IMR-90 (cell line): Measurements from ENCODE around the gene RNU2-63P. TPM values are rescaled to one million over a fixed set of nuclear protein-coding genes. Genes with fewer than 3 reads are reported as not detected.

ENCODE experiments used
- ATAC-seq: fragments of 200-7000 bp; cut with Tn5 transposase; 2 replicates; pipeline ENCODE4 v1.9.1; 2020; ENCODE audit warnings: low read depth, mild to moderate bottlenecking, moderate library complexity
- BruUV-seq: library from RNA; stranded (reverse); fragments of 400-500 nt; replicated peaks from 2 replicates; lab custom pipeline; 2021; lab: Mats Ljungman, UMichigan
- CTCF ChIA-PET: fragments of 300-600 bp; formaldehyde crosslinking; extraction: SDS; loops from one replicate; lab custom pipeline; 2021; ENCODE audit warnings: antibody characterized with exemption; lab: Yijun Ruan, JAX
- POLR2A ChIA-PET: fragments of 300-600 bp; sonication (Branson Sonifier 250); formaldehyde crosslinking; loops from one replicate; lab custom pipeline; 2022; ENCODE audit warnings: antibody characterized with exemption; ENCODE audit not compliant: unreplicated experiment; lab: Charles Lee
- DNase-seq: peaks from one replicate; pipeline ENCODE4 v3.0.0; 2013
- H2AFZ ChIP-seq: replicated peaks from 2 replicates; pipeline ENCODE3; 2013; ENCODE audit warnings: low read length, mild to moderate bottlenecking; ENCODE audit not compliant: poor library complexity
- H2AK5ac ChIP-seq: 2 replicates; pipeline ENCODE4 v1.6.1; 2013; ENCODE audit warnings: low read depth, low read length, inconsistent platforms
- H2AK9ac ChIP-seq: replicated peaks from 2 replicates; pipeline ENCODE3; 2013; ENCODE audit warnings: mild to moderate bottlenecking, low read depth, low read length, moderate library complexity; ENCODE audit not compliant: poor library complexity
- H2BK120ac ChIP-seq: 2 replicates; pipeline ENCODE4 v1.6.1; 2013; ENCODE audit warnings: low read depth, low read length, inconsistent platforms
- H2BK15ac ChIP-seq: 3 replicates; pipeline ENCODE4 v1.6.1; 2013; ENCODE audit warnings: low read depth, low read length, inconsistent platforms
- H2BK20ac ChIP-seq: 2 replicates; pipeline ENCODE4 v1.6.1; 2013; ENCODE audit warnings: low read depth, mild to moderate bottlenecking, inconsistent platforms, low read length, moderate library complexity
- H2BK5ac ChIP-seq: 2 replicates; pipeline ENCODE4 v1.6.1; 2013; ENCODE audit warnings: mild to moderate bottlenecking, low read depth, low read length, inconsistent platforms; ENCODE audit not compliant: poor library complexity, severe bottlenecking
- H3K14ac ChIP-seq: replicated peaks from 2 replicates; pipeline ENCODE4 v1.6.1; 2013; ENCODE audit warnings: low read depth, low read length, inconsistent platforms
- H3K18ac ChIP-seq: 2 replicates; pipeline ENCODE4 v1.6.1; 2013; ENCODE audit warnings: low read depth, low read length, control low read depth
- H3K23ac ChIP-seq: 2 replicates; pipeline ENCODE4 v1.6.1; 2013; ENCODE audit warnings: low read depth, low read length, inconsistent platforms
- H3K27ac ChIP-seq: 2 replicates; pipeline ENCODE4 v1.5.1; 2013; ENCODE audit warnings: mild to moderate bottlenecking, control low read depth, low read length; ENCODE audit not compliant: insufficient read depth
- H3K27me3 ChIP-seq: 2 replicates; pipeline ENCODE4 v1.6.1; 2013; ENCODE audit warnings: low read length; ENCODE audit not compliant: control insufficient read depth, insufficient read depth
- H3K36me3 ChIP-seq: 2 replicates; pipeline ENCODE4 v1.6.1; 2013; ENCODE audit warnings: low read length, mixed read lengths; ENCODE audit not compliant: control insufficient read depth, insufficient read depth
- H3K4ac ChIP-seq: 2 replicates; pipeline ENCODE4 v1.6.1; 2013; ENCODE audit warnings: low read depth, low read length, inconsistent platforms
- H3K4me1 ChIP-seq: 2 replicates; pipeline ENCODE4 v1.6.1; 2013; ENCODE audit warnings: low read length, mixed read lengths; ENCODE audit not compliant: control insufficient read depth, insufficient read depth
- H3K4me2 ChIP-seq: 2 replicates; pipeline ENCODE4 v1.6.1; 2013; ENCODE audit warnings: low read depth, mild to moderate bottlenecking, control low read depth, low read length, moderate library complexity
- H3K4me3 ChIP-seq: 2 replicates; pipeline ENCODE4 v1.5.1; 2013; ENCODE audit warnings: low read depth, mild to moderate bottlenecking, control low read depth, low read length, moderate library complexity; ENCODE audit not compliant: insufficient read depth
- H3K56ac ChIP-seq: 2 replicates; pipeline ENCODE4 v1.6.1; 2013; ENCODE audit warnings: low read length, inconsistent platforms; ENCODE audit not compliant: insufficient read depth; ENCODE audit errors: extremely low read depth
- H3K79me1 ChIP-seq, 2 experiments: 2 replicates each; pipeline ENCODE4 v1.6.1; 2013; ENCODE audit warnings: low read length in 2 of 2, inconsistent platforms in 1 of 2, low read depth in 1 of 2
- H3K9ac ChIP-seq: 2 replicates; pipeline ENCODE4 v1.6.1; 2013; ENCODE audit warnings: low read depth, low read length, control low read depth
- H3K9me1 ChIP-seq: 2 replicates; pipeline ENCODE4 v1.6.1; 2013; ENCODE audit warnings: low read length, inconsistent platforms; ENCODE audit not compliant: insufficient read depth
- H3K9me3 ChIP-seq: 2 replicates; pipeline ENCODE4 v1.6.1; 2013; ENCODE audit warnings: low read length; ENCODE audit not compliant: control insufficient read depth, insufficient read depth
- H4K20me1 ChIP-seq: 2 replicates; pipeline ENCODE4 v1.6.1; 2013; ENCODE audit warnings: low read length, inconsistent platforms; ENCODE audit not compliant: insufficient read depth
- H4K5ac ChIP-seq: 2 replicates; pipeline ENCODE4 v1.6.1; 2013; ENCODE audit warnings: mild to moderate bottlenecking, low read depth, low read length, control low read depth
- H4K8ac ChIP-seq, 2 experiments: 2 replicates each; pipeline ENCODE4 v1.6.1; 2013; ENCODE audit warnings: low read depth in 2 of 2, low read length in 2 of 2, control low read depth in 1 of 2, inconsistent platforms in 1 of 2
- H4K91ac ChIP-seq: 2 replicates; pipeline ENCODE4 v1.6.1; 2013; ENCODE audit warnings: low read depth, low read length, inconsistent platforms; ENCODE audit not compliant: insufficient read depth
- CEBPB ChIP-seq: IDR thresholded peaks from 2 replicates; pipeline ENCODE4 v1.6.1; 2012; ENCODE audit warnings: low read depth, low read length, improper control_type of control experiment
- CHD1 ChIP-seq: IDR thresholded peaks from 2 replicates; pipeline ENCODE4 v1.6.1; 2012; ENCODE audit warnings: low read depth, low read length, improper control_type of control experiment
- CTCF ChIP-seq: conservative IDR thresholded peaks from 2 replicates; pipeline ENCODE4 v1.5.1; 2012; ENCODE audit warnings: mild to moderate bottlenecking, low read depth, low read length, improper control_type of control experiment
- ELK1 ChIP-seq: fragments of 150-350 bp; IDR thresholded peaks from 2 replicates; pipeline ENCODE4 v1.6.1; 2016; ENCODE audit warnings: low read depth, mild to moderate bottlenecking, low read length, moderate library complexity, borderline replicate concordance
- FOS ChIP-seq: fragments of 150-350 bp; IDR thresholded peaks from 2 replicates; pipeline ENCODE4 v1.6.1; 2016; ENCODE audit warnings: low read depth, low read length
- MAFK ChIP-seq: IDR thresholded peaks from 2 replicates; pipeline ENCODE4 v1.6.1; 2012; ENCODE audit warnings: low read depth, low read length, improper control_type of control experiment
- MAZ ChIP-seq: IDR thresholded peaks from 2 replicates; pipeline ENCODE4 v1.6.1; 2012; ENCODE audit warnings: low read depth, mild to moderate bottlenecking, low read length, improper control_type of control experiment, moderate library complexity, borderline replicate concordance
- MXI1 ChIP-seq: IDR thresholded peaks from 2 replicates; pipeline ENCODE4 v1.6.1; 2012; ENCODE audit warnings: low read depth, mild to moderate bottlenecking, low read length, moderate library complexity, borderline replicate concordance
- NFE2L2 ChIP-seq: fragments of 150-350 bp; IDR thresholded peaks from 2 replicates; pipeline ENCODE4 v1.6.1; 2016; ENCODE audit warnings: low read depth, mild to moderate bottlenecking, low read length
- RCOR1 ChIP-seq: IDR thresholded peaks from 2 replicates; pipeline ENCODE4 v1.6.1; 2012; ENCODE audit warnings: mild to moderate bottlenecking, low read length, improper control_type of control experiment; ENCODE audit not compliant: insufficient replicate concordance
- RFX5 ChIP-seq: IDR thresholded peaks from 2 replicates; pipeline ENCODE4 v1.8.0; 2012; ENCODE audit warnings: low read depth, mild to moderate bottlenecking, low read length, moderate library complexity
- WGBS, 2 experiments: methylation state at CpG; one replicate each; pipeline versions ENCODE4 v1.1.5 to v1.1.7; 2013; ENCODE audit warnings: missing lambda C conversion rate in 2 of 2; ENCODE audit not compliant: insufficient read length in 1 of 2; ENCODE audit errors: extremely low coverage in 2 of 2; 5-methylcytosine and 5-hydroxymethylcytosine counted together
- dilution Hi-C: fragments of 300-500 bp; cut with HindIII; formaldehyde crosslinking; loops from one replicate; pipeline ENCODE4 v1.14.3; 2018; ENCODE audit warnings: low sequenced_read_pairs; ENCODE audit not compliant: unreplicated experiment
- in situ Hi-C: fragments of 300-500 bp; cut with MboI; formaldehyde crosslinking; loops from 3 replicates; pipeline ENCODE4 v1.14.3; 2019; ENCODE audit warnings: low sequenced_read_pairs, inconsistent platforms, mixed read lengths
- intact Hi-C: fragments of 100-400 bp; cut with micrococcal nuclease; formaldehyde crosslinking; loops from 2 replicates; pipeline ENCODE4 v1.10.0; 2022
- polyA plus RNA-seq, 3 experiments: library from polyadenylated mRNA; depleted of rRNA; stranded (reverse); fragments of >200 nt; gene quantifications; 2 replicates each; pipeline ENCODE4 v1.2.3, GENCODE V29; 2012; ENCODE audit warnings: low replicate concordance in 1 of 3
- total RNA-seq: library from RNA; depleted of rRNA; stranded (reverse); fragments of >200 nt; gene quantifications from 2 replicates; pipeline ENCODE4 v1.2.3, GENCODE V29; 2012

The RNU2-63P gene
- total and polyA plus RNA-seq, 2 of the 4 experiments (the other 2 are of a cell fraction), result under 0.01 TPM; not detected in 1

- intact Hi-C loops (no loop called here), dilution Hi-C loops (no loop called here), in situ Hi-C loops (no loop called here)
- Histone ChIP-seq H3K4me3 (no peak overlapping the region), H3K79me1 (peaks cover 26 to 55% of the 10 kb centered on the region in 2 experiments), H3K56ac (no peak overlapping the region), H2AFZ (no peak overlapping the region), H4K91ac (no peak overlapping the region), H3K23ac (no peak overlapping the region), H3K9me3 (no peaks in the 10 kb centered on the region), H2BK5ac (no peak overlapping the region), H2BK120ac (no peak overlapping the region), H3K4ac (no peak overlapping the region), H4K5ac (no peak overlapping the region), H2AK9ac (no peak overlapping the region), H4K20me1 (peaks cover 17% of the 10 kb centered on the region; the same call in 1 of the 2 replicates), H3K36me3 (peaks cover 13% of the 10 kb centered on the region), H2BK15ac (no peak overlapping the region), H4K8ac (no peak overlapping the region), H3K4me2 (no peak overlapping the region), H3K4me1 (no peaks in the 10 kb centered on the region), H2BK20ac (no peak overlapping the region), H3K27ac (no peak overlapping the region), H3K9me1 (no peaks in the 10 kb centered on the region), H3K18ac (no peak overlapping the region), H3K14ac (no peak overlapping the region), H3K9ac (no peak overlapping the region), H3K27me3 (no peaks in the 10 kb centered on the region), H2AK5ac (no peak overlapping the region)
- no TSS peak for BruUV-seq
- DNase-seq, result no peak
- no peak for TF ChIP-seq RFX5
- TF ChIP-seq CHD1, result no peak
- TF ChIP-seq CEBPB, result no peak
- no peak for TF ChIP-seq CTCF
- no peak for TF ChIP-seq RCOR1
- TF ChIP-seq ELK1, result no peak
- TF ChIP-seq FOS, result no peak
- TF ChIP-seq NFE2L2, result no peak
- TF ChIP-seq MAFK, result no peak
- TF ChIP-seq MXI1, result no peak
- TF ChIP-seq MAZ, result no peak
- CTCF ChIA-PET, result interaction anchor here (1.2 kb wide), 1 partner anchor 12 kb away, joined by 3 read pairs; no protein-coding TSS in a partner anchor
- ATAC-seq, result no peak
- no CpG with 5 or more reads among the region's 3 CpGs for WGBS, 2 experiments
- POLR2A ChIA-PET, result interaction anchor here (0.6 kb wide), 1 partner anchor 598 kb away, joined by 3 read pairs; no protein-coding TSS in a partner anchor
Observed at GRCh38 chr2:88048541-88048940, 32.2 kb upstream of the RNU2-63P start.
